HG02973 (cell line): ENCODE results near the gene MEST.
"Not testable (repeated sequence)": the region's sequence is repeated elsewhere in the genome, so short reads cannot be mapped to it uniquely, and the experiment has no call there.

Source experiments
- ATAC-seq: cut with Tn5 transposase; IDR thresholded peaks from one replicate; pipeline ENCODE4 v1.9.1; 2021; ENCODE audit warnings: moderate library complexity; ENCODE audit not compliant: unreplicated experiment

Gene MEST

DNA sequence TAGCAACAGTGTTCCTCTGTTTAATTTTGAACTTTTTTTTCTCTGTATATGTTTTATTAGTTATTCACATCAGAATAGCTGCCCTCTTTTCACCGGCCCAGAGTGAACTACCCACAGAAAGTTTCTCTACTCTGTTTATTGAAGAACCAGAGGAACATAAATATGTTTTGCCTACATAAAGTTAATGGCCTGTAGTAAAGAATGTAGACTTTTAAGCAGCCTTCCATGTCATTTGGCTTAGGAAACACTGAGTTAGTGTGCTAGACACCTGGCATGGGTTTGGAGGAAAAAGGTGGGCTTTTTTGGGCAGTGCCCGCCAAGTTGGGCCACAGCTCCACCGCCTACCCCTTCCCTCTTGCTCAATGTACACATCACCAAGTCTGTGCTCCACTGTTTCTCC is 8.9 kb upstream of the MEST start:
- ATAC-seq: no peak

DNA sequence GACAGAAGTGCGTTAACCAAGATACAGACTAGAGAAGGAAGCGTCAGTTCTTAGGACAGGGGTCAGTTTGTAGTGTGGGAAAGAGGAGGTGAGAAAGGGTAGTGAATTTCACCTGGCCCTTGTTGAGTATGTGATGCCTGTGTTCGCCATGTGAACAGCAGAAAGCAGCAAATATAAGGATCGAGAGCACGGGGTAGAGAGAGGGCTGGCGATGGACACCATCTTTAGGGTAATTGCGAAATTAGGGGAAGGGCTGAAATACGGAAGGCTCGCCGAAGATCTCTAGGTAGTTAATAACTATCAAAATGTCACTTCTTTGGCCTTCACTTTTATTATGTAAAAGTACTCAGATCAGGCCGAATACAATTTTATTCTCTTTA is 6.2 kb upstream of the MEST start:
- no peak for ATAC-seq

DNA sequence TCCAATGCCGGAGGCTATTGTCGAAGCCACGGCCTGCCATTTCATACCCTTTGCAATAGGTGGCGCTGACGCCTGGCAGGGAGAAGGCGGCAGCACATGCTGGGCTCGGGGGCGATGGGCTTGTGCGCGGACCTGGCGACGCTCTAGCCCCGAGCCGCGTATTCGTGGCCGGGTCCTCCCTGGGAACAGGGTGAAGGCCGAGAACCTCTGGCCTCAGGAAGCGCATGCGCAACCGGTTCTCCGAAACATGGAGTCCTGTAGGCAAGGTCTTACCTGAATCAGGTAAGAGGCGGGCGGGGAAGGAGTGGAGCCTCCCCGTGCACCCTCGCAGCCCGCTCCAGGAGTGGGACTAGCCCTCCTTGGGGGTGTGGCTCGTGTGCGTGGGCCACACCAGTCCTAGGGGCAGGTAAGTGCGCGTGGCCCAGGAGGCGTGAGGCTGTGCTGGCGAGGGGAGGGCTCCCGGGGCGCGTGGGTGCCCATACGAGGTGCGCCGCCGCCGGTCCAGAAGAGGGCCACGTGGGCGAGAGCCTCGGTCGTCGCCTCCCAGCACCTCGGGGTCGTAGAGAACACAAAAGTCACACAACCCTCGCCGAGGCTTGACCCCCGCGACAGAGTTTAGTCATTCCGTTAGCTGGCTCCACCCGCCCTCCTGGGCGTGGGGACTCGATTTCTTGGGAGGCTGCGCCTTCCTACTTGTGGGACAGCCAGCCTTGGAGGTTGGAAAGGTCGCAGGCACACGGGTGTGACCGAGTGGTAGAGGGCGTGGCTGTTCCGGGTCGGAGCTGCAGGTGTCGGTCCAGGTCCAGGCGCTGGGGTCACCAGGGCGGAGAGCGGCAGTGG is 5.6 kb upstream of the MEST start:
- no peak for ATAC-seq

GRCh38 chr7:130486954-130487436 is 4.9 kb upstream of the MEST start:
- no peak for ATAC-seq

- ATAC-seq: no peak
Observed at GRCh38 chr7:130488392-130489139, 3.3 kb upstream of the MEST start.

GRCh38 chr7:130489140-130489983 is 2.5 kb upstream of the MEST start:
- ATAC-seq: no peak

- ATAC-seq: no peak
Observed at GRCh38 chr7:130490311-130490791, 1.5 kb upstream of the MEST start.

GRCh38 chr7:130490888-130491804 is 739 bp upstream of the MEST start:
- ATAC-seq: no peak

DNA sequence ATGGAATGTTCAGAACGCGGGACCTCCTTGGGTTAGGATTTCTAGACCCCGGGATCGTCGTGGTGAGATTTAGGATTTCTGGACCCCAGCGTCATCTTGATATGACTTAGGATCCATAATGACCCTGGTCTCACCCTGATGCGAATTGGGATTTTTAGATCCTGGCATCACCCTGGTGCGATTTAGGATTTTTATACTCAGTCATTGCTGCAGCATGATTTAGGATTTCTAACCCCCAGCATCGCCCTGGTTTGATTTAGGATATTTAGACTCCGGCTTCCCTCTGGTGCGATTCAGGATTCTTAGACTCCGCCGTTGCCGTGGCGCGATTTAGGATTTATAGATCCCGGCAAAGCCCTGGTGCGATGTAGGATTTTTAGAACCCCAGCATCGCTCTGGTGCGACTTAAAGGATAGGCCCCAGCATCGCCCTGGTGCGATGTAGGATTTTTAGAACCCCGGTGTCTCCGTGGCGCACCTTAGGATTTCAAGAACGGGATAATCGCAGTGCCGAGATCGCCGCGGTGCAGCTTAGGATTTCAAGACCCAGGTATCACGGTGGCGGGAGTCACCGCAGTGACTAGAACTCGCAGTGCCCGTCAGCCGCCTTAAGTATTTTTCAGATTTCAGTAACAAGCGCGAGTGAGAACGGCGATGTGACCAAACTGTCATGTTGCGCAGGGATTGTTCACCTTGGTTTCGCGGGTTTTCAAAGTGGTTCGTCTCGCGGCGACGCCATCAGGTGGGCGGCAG is 814 bp downstream of the MEST start:
- no peak for ATAC-seq

- ATAC-seq: no peak
Observed at GRCh38 chr7:130493275-130493873, 1.5 kb downstream of the MEST start.

DNA sequence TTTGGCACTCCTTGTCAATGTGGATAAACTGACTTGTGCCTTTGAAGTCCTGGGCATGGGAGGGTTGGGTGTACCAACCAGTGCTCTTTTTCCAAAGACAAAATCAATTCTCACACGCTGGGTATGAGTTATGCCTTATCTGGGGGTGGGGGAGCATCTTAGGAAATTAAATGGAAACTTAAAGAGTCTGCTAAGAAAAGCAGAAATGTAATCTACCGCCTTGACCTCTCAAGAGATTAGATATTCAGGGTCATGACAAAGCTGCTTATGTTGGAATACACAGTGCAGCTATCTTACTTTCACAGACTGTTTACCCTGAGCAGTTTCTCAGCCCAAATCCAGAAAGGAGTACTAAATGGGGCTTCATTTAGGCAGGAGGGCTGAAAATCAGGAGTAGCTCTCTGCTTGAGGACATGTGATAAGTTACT is 2.6 kb downstream of the MEST start:
- ATAC-seq: no peak

GRCh38 chr7:130500463-130500862 is 8.6 kb downstream of the MEST start:
- no peak for ATAC-seq

GRCh38 chr7:130500910-130501309 is 9.0 kb downstream of the MEST start:
- no peak for ATAC-seq

- no peak for ATAC-seq
Observed at GRCh38 chr7:130505753-130506152, 13.9 kb downstream of the MEST start.

GRCh38 chr7:130506358-130506757 is 14.5 kb downstream of the MEST start:
- no peak for ATAC-seq

DNA sequence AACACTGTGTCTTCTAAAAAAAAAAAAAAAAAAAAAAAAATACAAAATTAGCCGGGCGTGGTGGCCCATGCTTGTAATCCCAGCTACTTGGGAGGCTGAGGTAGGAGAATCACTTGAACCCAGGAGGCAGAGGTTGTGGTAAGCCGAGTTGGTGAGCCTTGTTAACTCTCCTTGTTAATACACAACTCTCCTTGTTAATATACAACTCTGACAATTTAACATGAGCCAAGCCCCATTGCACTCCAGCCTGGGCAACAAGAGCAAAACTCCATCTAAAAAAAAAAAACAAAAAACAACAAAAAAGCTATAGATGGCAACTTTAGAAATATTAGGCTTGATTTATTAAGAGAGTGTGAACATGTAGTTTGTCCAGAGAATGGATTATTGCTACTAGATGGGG is 20.2 kb downstream of the MEST start:
- not testable (repeated sequence) for ATAC-seq

- ATAC-seq: no peak
Observed at GRCh38 chr7:130513447-130513846, 21.6 kb downstream of the MEST start.

- no peak for ATAC-seq
Observed at GRCh38 chr7:130515315-130516040, 23.6 kb downstream of the MEST start.
